Measurements from ENCODE around the gene C3orf62. TPM values are rescaled to one million over a fixed set of nuclear protein-coding genes. Genes with fewer than 3 reads are reported as not detected.

Gene C3orf62
- total and polyA plus RNA-seq, 10 of the 15 experiments (the other 5 are each of a cell fraction or from before 2014, with no cell fraction given): 2.7 to 7.5 (median 4.2) TPM

DNA sequence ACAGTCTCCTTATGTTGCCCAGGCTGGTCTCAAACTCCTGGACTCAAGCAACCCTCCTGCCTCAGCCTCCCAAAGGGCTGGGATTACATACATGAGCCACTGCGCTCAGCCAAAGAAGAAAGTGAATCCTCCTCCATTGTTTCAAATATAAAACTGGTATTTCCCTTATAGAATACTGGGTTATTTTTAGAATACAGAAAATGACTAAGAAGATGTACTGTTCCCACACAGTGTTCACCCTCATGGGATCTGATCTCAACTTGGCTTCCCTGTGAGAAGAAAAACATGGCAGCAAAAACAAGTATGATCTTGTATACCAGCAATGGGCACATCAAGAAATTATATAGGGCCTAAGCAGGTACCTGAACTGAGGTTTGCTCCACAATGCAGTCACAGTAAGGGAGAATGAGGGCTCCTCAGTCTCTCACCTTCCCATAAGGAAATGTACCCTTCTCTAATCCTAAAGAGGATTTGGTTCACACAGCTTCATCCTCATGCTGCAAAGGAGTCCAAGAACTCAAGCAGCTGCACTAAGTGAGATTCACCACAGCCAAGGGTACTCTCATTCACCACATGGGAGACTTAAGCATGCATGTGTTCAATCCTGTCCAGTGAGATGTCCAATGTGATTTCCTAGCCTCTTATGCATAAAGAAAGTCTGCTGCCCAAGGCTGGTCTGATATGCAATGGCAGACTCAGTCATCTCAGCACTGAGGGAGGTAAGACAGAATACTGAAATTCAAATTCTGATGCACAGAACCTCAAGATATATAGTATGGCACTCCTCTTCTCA lies 37.1 kb upstream of the C3orf62 start:
- DNase-seq (ENCODE audit: low read depth, low spot score): peak; percentile 47
- intact Hi-C loops (cut with micrococcal nuclease; ENCODE audit: unreplicated experiment): no loop called here
- Histone ChIP-seq H3K79me2 (ENCODE audit: control insufficient read depth, insufficient read depth, low read length) (peaks cover 2% of the 10 kb centered on the region; the same call in 1 of the 2 replicates), H3K36me3 (ENCODE audit: control insufficient read depth in 2 of 2, insufficient read depth in 2 of 2, low read length in 1 of 2) (peaks cover 12 to 18% of the 10 kb centered on the region in 2 experiments), H3K4me3 (no peak overlapping the region), H3K4me2 (ENCODE audit: control insufficient read depth, insufficient read depth) (no peak overlapping the region), H3K27me3 (replicated peaks in 1 of 2; ENCODE audit: control insufficient read depth in 2 of 2, insufficient read depth in 2 of 2, low read length in 1 of 2) (no peaks in the 10 kb centered on the region), H3K4me1 (ENCODE audit: control insufficient read depth, insufficient read depth, low read length) (peaks cover 8% of the 10 kb centered on the region), H4K20me1 (ENCODE audit: control insufficient read depth, insufficient read depth) (no peaks in the 10 kb centered on the region), H3K9me3 (replicated peaks; ENCODE audit: control insufficient read depth, insufficient read depth, low read length) (no peaks in the 10 kb centered on the region), H3K27ac (ENCODE audit: control insufficient read depth, insufficient read depth) (peak overlapping the region; percentile 77), H2AFZ (ENCODE audit: control insufficient read depth, low read depth, low read length) (no peak overlapping the region), H3K9ac (ENCODE audit: control insufficient read depth, insufficient read depth, low read length) (no peak overlapping the region)
- BruUV-seq (replicated peaks): no TSS peak
- ChIA-PET POLR2A (interaction anchor here (0.5 to 0.9 kb wide), 3 partner anchors 8 to 25 kb away, joined by 3 to 4 read pairs (median 3); no protein-coding TSS in a partner anchor), CTCF (interaction anchor here (0.6 to 1.0 kb wide), 3 partner anchors 26 to 30 kb away, joined by 3 to 4 read pairs (median 4); partner anchors contain the start of gene USP4), SMC1A (ENCODE audit: uncharacterized antibody, unreplicated experiment) (interaction anchor here (0.6 to 1.4 kb wide), 4 partner anchors 11 to 134 kb away, joined by 3 to 6 read pairs (median 4); partner anchors contain the start of gene USP4), RAD21 (ENCODE audit: unreplicated experiment) (interaction anchor here (0.6 kb wide), 1 partner anchor 19 kb away, joined by 3 read pairs; no protein-coding TSS in a partner anchor)
- 83% methylated on average over 1 of the region's 1 CpG for WGBS (ENCODE audit: insufficient coverage, insufficient replicate concordance, low lambda C conversion rate, missing lambda C conversion rate)
- peak; percentile 18 for FAIRE-seq
- ATAC-seq: peak; percentile 77
- in situ Hi-C loops (cut with MboI): no loop called here
- TF ChIP-seq EED (IDR thresholded peaks at IDR 0.05; ENCODE audit: low read depth) (0 out of 2 replicates have a peak, but pooled peaks have one; percentile 27), POLR2AphosphoS5 (IDR thresholded peaks at IDR 0.05; ENCODE audit: low read length) (peak; percentile 63; the same call in 1 of the 2 replicates), ZNF207 (IDR thresholded peaks at IDR 0.05; ENCODE audit: borderline replicate concordance) (0 out of 2 replicates have a peak, but pooled peaks have one; percentile 18), NFIC (IDR thresholded peaks at IDR 0.05; ENCODE audit: low read depth, low read length) (peak; percentile 58; the same call in 1 of the 2 replicates), TCF12 (IDR thresholded peaks at IDR 0.05; ENCODE audit: low read depth, low read length) (no peak), ATF7 (IDR thresholded peaks at IDR 0.05; ENCODE audit: low read depth) (peak; percentile 21; the same call in 1 of the 2 replicates), ZBED1 (IDR thresholded peaks at IDR 0.05; ENCODE audit: borderline replicate concordance) (0 out of 2 replicates have a peak, but pooled peaks have one; percentile 45), HCFC1 (IDR thresholded peaks at IDR 0.05; ENCODE audit: low read length) (no peak), MEF2A (IDR thresholded peaks at IDR 0.05; ENCODE audit: insufficient read depth, low read depth, low read length) (peak; percentile 92), MYC (IDR thresholded peaks at IDR 0.05; ENCODE audit: insufficient read depth, insufficient read length, insufficient replicate concordance, low read length, severe bottlenecking) (no peak)
- TF ChIP-seq, protein P1, sequence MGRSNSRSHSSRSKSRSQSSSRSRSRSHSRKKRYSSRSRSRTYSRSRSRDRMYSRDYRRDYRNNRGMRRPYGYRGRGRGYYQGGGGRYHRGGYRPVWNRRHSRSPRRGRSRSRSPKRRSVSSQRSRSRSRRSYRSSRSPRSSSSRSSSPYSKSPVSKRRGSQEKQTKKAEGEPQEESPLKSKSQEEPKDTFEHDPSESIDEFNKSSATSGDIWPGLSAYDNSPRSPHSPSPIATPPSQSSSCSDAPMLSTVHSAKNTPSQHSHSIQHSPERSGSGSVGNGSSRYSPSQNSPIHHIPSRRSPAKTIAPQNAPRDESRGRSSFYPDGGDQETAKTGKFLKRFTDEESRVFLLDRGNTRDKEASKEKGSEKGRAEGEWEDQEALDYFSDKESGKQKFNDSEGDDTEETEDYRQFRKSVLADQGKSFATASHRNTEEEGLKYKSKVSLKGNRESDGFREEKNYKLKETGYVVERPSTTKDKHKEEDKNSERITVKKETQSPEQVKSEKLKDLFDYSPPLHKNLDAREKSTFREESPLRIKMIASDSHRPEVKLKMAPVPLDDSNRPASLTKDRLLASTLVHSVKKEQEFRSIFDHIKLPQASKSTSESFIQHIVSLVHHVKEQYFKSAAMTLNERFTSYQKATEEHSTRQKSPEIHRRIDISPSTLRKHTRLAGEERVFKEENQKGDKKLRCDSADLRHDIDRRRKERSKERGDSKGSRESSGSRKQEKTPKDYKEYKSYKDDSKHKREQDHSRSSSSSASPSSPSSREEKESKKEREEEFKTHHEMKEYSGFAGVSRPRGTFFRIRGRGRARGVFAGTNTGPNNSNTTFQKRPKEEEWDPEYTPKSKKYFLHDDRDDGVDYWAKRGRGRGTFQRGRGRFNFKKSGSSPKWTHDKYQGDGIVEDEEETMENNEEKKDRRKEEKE (IDR thresholded peaks at IDR 0.05): no peak
- TF ChIP-seq, protein P2, sequence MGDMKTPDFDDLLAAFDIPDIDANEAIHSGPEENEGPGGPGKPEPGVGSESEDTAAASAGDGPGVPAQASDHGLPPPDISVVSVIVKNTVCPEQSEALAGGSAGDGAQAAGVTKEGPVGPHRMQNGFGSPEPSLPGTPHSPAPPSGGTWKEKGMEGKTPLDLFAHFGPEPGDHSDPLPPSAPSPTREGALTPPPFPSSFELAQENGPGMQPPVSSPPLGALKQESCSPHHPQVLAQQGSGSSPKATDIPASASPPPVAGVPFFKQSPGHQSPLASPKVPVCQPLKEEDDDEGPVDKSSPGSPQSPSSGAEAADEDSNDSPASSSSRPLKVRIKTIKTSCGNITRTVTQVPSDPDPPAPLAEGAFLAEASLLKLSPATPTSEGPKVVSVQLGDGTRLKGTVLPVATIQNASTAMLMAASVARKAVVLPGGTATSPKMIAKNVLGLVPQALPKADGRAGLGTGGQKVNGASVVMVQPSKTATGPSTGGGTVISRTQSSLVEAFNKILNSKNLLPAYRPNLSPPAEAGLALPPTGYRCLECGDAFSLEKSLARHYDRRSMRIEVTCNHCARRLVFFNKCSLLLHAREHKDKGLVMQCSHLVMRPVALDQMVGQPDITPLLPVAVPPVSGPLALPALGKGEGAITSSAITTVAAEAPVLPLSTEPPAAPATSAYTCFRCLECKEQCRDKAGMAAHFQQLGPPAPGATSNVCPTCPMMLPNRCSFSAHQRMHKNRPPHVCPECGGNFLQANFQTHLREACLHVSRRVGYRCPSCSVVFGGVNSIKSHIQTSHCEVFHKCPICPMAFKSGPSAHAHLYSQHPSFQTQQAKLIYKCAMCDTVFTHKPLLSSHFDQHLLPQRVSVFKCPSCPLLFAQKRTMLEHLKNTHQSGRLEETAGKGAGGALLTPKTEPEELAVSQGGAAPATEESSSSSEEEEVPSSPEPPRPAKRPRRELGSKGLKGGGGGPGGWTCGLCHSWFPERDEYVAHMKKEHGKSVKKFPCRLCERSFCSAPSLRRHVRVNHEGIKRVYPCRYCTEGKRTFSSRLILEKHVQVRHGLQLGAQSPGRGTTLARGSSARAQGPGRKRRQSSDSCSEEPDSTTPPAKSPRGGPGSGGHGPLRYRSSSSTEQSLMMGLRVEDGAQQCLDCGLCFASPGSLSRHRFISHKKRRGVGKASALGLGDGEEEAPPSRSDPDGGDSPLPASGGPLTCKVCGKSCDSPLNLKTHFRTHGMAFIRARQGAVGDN (IDR thresholded peaks at IDR 0.05): peak; percentile 72
- TF ChIP-seq, protein P3, sequence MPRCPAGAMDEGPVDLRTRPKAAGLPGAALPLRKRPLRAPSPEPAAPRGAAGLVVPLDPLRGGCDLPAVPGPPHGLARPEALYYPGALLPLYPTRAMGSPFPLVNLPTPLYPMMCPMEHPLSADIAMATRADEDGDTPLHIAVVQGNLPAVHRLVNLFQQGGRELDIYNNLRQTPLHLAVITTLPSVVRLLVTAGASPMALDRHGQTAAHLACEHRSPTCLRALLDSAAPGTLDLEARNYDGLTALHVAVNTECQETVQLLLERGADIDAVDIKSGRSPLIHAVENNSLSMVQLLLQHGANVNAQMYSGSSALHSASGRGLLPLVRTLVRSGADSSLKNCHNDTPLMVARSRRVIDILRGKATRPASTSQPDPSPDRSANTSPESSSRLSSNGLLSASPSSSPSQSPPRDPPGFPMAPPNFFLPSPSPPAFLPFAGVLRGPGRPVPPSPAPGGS (IDR thresholded peaks at IDR 0.05; ENCODE audit: borderline replicate concordance, insufficient read depth, low read depth, low read length, poor library complexity, severe bottlenecking): peak; percentile 81

Measured in GM12878 (cell line).